Activated CD8-positive, alpha-beta memory T cell treated with anti-CD3 and anti-CD28 coated beads, Interleukin-2, amount 50 U/mL, for 24 hours (primary cell): ENCODE results near the gene UCHL3.

ENCODE experiments used
- DNase-seq: peaks from one replicate; pipeline ENCODE4 v3.0.0-alpha.2; 2020; ENCODE audit errors: extremely low read depth

The UCHL3 gene

GRCh38 chr13:75621147-75621546, 71.6 kb downstream of the UCHL3 start:
- DNase-seq = no peak

DNA sequence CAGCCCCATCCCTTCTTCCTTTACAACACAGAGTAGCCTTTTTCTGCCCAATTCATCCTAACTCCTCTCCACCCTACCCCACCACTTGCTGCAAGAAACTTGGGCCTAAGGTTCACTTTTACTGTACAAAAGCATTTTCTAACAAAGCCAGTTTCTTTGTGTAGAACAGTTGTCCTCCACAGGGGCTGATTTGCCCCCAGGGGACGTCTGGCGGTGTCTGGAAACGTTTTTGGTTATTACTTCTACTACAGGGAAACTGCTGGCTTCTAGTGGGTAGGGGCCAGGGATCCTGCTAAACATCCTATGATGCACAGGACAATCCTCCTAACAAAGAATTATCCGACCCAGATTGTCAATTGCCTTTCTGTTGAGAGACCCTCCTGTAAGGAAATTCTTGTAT, 79.2 kb downstream of the UCHL3 start:
- DNase-seq = no peak

DNA sequence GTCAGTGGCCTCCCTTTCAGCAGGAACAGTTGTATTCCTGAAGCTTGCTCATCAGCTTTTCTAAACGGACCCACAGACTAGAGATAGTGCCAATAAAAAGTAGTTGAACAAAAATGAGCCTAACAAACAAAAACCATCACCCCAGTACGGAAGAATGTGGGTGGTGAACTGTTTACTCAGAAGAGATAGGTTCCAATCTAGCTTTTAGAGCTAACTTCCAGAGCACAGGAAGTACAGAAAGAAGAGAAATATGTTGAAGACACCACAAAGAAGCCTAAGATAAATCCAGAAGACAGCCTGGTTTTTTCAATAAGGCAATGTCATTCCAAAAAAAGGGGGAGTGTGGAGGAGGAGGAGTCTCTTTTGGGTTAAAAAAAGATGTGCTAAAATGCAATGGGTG, 83.7 kb downstream of the UCHL3 start:
- DNase-seq = no peak

GRCh38 chr13:75635101-75635827, 85.7 kb downstream of the UCHL3 start:
- no peak for DNase-seq

DNA sequence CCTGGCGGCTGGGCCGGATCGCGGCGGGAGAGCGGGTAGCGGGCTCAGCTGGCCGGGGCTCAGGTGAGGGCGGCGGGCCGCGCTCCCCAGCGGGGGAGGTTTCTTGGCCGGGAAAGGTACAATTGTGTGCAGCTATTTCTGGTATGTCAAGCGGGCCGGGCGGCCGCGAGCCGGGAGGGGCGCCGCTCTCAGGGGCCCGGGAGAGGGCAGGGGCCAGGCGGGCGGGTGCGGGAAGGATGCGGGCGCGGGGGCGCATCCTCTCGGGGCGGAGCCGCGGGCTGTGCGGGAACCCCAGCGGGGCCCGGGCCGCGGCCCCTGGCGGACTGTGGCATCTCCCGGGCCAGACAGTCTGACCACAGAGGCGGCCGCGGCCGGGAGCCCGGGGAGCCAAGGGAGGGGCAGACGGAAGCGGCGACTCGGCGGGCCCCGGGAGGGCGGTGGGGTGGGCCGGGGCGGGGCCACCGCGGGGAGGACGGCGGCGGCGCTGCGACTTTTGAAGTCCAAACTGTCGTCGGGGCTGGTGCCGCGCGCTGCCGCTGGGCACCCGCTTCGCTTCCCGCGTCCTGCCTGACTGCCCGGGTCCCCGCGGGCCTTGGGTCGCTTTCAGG, 86.3 kb downstream of the UCHL3 start, which contains the start of gene LMO7:
Gene LMO7 (plus strand): TSS at position 503 of the 608 bp plus-strand sequence. CDS start 328 bp downstream, outside the sequence.
- no peak for DNase-seq

- DNase-seq = no peak
Observed at GRCh38 chr13:75636436-75637180, 87.0 kb downstream of the UCHL3 start.

- DNase-seq = no peak
Observed at GRCh38 chr13:75637181-75637750, 87.7 kb downstream of the UCHL3 start.

DNA sequence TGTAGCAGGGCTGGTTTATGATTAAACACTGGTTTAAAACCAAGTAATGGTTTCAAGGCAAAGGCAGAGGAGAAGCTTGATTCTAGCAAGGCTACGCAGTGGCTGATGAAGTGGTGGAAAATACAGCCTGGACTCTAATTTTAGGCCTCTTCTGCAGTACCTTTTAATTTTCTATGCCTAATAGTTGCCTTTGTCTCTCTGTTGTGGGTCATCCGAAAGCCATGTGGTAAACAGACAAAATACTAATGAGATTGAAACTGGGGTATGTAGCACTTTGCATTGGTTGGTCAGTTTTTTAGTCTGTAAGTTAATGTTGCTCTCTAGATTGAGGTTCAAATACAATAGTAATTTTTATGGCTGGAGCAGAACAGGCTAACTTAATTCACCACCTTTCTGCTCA, 89.9 kb downstream of the UCHL3 start:
- DNase-seq = no peak

DNA sequence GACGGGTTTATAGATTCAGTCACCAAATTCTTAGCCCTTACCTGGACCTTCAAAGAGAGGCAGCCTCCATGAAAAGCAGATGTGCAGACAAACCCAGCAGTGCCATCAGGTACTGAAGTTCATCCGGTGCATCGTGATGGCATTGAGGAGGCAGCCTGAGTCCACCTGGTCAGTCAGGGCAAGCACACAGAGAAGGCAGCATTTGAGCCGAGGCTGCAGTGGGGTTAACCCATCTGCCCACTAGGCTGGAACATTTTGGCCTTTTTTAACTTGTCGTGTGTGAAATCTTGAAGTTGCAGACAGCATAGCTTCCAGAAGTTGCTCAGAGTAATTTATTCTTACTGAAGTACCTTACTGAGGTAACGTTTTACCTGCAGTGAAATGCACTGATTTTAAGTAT, 91.4 kb downstream of the UCHL3 start:
- DNase-seq = no peak

DNA sequence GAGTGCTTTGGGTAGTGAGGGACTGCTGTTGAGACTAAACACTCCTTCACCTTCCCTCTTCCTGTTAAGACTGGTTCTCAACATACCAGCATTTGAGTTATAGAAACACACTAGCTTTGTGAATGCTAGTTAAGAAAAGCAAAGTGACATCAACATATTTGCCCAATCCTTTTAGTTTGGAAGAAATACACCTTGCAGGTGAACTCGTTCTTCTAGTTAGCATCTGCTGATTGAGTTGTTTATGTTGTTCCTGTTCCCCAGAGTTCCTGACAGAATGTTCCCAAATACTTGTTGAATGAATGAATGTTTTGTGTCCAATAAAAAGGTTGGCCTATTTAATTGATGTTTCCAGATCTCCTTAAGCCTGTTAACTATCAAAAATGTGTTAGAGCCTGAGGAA, 93.6 kb downstream of the UCHL3 start:
- no peak for DNase-seq

- DNase-seq = no peak
Observed at GRCh38 chr13:75643693-75644092, 94.1 kb downstream of the UCHL3 start.

- DNase-seq = no peak
Observed at GRCh38 chr13:75645141-75645540, 95.5 kb downstream of the UCHL3 start.

DNA sequence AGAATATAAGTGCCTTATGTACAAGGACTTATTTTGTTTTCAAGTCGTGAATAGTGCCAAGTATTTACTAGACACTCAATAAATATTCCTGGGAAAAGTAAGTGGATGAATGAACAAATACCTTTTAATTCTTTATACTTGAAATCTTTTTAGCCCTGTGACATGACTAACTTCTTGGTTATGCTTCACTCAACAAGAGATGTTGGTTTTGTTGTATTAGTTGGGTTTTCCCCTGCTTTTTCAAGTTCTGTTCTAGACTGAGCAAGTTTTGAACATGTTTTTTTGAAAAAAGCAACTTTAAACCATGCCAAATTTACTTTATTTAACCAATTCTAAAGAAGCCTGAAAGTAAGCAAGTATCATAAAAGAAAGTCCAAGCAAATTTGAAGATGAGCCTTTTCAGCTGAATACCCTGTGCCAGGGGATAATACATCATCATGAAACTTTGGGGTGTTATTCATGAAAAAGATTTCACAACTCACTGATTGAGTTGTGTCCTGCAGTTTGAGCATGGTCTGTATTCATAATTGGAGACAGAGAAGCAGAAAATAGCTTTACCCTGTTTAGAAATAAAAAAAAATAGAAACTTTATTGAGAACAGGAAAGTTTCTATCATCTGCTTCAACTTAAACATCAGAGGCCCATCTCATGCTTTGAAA, 97.7 kb downstream of the UCHL3 start:
- no peak for DNase-seq

GRCh38 chr13:75648446-75648845, 98.9 kb downstream of the UCHL3 start:
- no peak for DNase-seq

DNA sequence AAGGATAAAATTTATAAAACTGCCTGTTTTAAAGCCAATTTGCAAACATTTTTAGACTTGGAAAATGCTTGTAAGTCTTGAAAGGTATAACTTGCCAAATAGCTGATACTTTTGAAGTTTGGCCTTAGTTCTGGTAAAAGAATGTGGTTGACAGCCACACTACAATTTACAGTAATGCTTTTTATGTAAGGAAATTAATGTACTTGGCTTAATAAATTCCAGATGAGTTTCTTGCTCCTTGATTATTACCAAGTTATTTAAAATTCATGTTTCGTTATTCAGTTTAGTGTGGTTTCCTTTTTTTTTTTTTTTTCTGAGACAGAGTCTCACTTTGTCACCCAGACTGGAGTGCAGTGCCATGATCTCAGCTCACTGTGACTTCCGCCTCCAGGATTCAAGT, 101.4 kb downstream of the UCHL3 start:
- DNase-seq = no peak

DNA sequence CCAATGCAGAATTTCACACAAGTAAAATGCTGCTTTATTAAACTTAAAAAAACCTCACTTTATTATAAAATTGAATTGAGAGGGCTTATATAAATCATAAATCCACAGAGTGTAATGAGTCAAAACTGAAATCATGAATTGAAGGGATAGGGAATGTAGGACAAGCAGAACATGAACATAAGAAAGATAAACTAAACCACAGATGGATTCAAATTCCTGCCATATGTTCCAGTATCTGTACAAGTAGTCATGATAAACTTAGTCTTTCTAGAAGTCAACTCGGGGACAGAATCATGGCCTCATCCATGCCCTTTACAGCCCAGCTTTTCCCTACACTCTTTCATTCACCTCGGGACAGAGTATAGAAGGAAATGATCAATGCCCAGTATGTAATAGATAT, 103.1 kb downstream of the UCHL3 start:
- no peak for DNase-seq
